HG03378 (cell line): ENCODE data around the gene HCAR3.
"Not testable (repeated sequence)": the region's sequence is repeated elsewhere in the genome, so short reads cannot be mapped to it uniquely, and the experiment has no call there.

Experiments used
- ATAC-seq: cut with Tn5 transposase; IDR thresholded peaks from one replicate; pipeline ENCODE4 v1.9.1; 2021; ENCODE audit warnings: mild to moderate bottlenecking, moderate library complexity; ENCODE audit not compliant: unreplicated experiment

The HCAR3 gene

DNA sequence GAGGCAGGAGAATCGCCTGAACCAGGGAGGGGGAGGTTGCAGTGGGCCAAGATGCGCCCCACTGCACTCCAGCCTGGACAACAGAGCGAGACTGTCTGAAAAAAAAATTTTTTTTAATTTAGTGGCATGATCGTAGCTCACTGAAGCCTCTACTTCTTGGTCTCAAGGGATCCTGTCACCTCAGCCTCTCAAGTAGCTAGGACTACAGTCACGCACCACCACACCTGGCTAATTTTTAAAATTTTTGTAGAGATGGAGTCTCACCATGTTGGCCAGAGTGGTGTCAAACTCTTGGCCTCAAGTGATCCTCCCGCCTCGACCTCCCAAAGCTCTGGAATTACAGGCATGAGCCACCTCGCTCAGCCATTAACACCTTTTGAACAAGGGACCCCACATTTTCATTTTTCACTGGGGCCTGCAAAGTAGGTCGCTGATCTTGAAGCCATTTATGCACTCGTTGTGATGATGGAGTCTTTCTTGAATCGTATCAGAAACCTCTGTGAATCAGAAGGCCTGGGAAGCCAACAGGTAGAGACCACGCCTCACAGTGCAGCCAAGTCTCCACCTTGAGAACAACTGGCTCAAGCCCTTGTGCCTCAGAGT is 8.1 kb upstream of the HCAR3 start:
- peak; percentile 41 for ATAC-seq

DNA sequence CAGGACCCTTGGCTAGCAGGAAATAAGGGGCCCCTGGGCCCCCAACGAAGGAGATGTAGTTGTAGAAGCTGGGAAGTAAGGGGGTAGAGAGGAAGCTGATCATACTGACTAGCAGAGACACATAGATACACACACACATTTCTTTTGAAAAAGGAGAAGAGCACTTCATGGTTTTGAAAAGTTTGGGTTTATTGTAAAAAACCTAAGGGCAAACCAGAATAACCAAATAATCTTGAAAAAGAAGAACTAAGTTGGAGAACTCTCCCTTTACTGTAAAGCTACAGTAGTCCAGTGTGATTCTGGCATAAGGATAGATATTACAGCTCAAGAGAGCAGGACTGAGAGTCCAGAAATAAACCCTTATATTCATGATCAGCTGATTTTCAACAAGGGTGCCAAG is 5.8 kb upstream of the HCAR3 start:
- ATAC-seq, result no peak

DNA sequence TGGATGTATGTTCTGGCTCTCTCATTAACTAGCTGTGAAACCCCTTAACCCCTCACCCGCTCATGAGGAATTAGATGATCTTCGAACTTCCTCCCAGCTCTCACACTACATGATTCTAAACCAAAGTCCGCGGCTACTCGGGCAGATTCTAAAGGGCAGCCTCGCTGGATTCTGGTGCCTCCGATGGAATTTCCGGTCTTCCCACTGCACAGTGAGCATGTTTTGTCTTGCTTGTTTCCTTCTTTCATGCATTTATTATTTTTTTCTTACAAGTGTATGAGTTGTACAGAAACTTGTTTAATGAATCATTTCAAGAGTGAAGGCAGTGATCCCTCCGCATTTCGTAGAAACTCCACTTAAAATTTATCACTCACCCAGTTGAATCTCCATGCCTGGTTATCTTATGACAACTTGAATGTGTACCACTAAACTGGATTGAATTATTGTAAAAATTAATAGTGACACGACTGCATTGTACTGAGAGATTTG is 4.5 kb upstream of the HCAR3 start:
- no peak for ATAC-seq

DNA sequence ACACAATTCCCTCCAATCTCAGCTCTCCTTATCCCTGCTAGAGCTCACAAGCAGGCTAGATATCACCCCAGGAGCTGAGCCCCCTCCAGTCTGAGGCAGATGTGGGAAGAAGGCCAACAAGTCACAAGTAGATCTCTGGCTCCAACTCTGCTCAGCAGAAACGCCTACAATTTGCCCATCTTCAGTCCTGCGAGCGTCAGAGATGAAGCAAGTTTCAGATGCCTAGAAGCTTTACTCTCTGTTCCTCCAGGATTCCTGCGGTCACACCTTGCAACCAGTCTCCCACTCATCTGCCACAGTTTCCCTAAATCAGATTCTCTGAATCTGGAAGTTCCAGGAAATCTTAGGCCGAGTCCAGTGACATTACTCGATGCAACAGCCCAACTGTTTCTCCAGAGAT is 1.4 kb downstream of the HCAR3 start:
- not testable (repeated sequence) for ATAC-seq

DNA sequence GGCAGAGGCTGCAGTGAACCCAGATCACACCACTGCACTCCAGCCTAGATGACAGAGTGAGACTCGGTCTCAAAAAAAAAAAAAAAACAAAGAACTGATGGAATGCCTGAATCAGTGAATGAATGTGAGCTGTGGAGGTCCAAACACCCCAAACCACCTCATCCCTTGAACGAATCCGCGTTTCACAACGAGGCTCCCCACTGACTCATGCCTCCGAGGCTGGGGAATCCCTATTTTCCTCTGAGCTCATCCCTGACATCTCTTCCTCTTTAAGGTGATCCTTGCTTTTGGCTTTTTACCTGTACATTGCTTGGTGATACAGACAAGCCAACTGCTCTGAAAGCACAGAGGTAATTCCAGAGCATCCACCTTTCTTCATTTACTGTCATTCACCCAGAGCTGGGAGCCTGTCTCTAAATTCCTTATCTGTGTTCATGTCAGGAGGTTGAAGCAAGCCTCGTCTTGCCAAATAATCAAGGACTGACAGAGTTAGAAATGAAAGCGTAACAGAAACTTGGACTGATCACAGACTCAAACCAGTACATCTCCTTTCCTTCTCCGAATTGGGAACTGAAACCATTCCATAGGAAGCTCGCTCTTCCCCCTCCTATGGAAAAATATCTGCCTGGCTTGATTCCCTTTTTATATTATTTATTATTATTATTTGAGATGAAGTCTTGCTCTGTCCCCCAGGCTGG is 3.0 kb downstream of the HCAR3 start:
- not testable (repeated sequence) for ATAC-seq

DNA sequence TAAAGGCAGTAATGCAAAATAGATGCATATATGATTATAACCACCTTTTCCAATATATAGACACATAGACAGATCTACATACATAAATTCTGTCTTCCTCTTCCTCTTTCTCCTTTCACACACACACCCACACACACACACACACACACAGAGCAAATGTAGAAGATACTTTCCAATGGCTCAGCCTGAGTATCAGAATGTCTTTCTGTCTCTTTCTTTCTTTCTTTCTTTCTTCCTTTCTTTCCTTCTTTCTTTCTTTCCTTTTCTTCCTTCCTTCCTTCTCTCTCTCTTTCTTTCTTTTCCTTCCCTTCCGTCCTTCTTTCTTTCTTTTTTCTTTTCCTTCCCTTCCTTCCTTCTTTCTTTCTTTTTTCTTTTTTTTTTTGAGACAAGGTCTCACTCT is 5.3 kb downstream of the HCAR3 start:
- not testable (repeated sequence) for ATAC-seq

DNA sequence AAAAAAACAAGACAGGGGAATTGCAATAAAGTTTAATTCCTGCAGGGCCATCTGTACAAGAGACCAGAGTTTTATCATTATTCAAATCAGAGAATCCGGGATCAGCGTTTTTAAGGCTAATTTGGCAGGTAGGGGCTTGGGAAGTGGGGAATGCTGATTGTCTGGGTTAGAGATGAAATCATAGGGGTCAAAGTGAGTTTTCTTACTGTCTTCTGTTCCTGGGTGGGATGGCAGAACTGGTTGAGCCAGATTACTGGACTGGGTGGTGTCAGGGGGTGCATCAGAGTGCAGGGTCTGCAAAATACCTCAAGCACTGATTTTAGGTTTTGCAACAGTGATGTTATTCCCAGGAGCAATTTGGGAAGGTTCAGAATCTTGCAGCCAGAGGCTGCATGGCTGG is 6.3 kb downstream of the HCAR3 start:
- not testable (repeated sequence) for ATAC-seq

DNA sequence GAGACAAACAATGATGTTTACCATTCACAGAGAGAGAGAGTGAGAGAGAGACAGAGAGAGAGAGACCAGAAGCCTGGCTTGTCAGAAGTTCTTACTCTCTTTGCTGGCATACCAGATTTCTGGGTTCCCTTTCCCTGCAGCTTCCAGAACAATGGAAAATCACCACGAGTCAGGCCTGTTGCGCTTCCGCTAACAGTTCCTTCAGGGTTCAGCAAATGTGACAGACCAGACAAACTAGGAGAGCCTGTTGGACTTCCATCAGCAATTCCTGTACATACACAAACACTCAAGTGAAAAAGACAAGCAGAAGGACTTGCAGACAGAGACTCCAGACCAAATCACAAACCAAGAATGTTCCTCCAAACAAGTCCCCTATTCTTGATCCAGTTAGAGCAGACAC is 7.3 kb downstream of the HCAR3 start:
- ATAC-seq, result not testable (repeated sequence)

DNA sequence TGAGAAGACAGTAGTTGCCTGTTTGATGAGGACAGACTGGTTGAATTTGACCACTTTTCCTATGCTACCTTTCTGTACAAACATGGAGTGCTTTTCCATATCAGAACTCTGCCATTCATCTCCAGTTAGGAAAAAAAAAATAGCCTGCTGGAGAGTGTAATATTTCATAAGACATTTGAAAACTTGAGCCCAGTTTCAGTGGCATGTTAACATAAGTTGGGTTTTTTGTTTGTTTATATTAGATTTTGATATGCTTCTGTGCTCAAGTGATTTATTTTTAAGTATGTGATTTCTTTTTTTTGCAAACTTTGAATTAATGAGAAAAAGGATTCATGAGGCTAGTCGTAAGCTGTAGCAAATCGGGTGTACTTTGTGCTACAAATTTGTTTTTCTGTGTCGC is 12.8 kb downstream of the HCAR3 start:
- not testable (repeated sequence) for ATAC-seq

DNA sequence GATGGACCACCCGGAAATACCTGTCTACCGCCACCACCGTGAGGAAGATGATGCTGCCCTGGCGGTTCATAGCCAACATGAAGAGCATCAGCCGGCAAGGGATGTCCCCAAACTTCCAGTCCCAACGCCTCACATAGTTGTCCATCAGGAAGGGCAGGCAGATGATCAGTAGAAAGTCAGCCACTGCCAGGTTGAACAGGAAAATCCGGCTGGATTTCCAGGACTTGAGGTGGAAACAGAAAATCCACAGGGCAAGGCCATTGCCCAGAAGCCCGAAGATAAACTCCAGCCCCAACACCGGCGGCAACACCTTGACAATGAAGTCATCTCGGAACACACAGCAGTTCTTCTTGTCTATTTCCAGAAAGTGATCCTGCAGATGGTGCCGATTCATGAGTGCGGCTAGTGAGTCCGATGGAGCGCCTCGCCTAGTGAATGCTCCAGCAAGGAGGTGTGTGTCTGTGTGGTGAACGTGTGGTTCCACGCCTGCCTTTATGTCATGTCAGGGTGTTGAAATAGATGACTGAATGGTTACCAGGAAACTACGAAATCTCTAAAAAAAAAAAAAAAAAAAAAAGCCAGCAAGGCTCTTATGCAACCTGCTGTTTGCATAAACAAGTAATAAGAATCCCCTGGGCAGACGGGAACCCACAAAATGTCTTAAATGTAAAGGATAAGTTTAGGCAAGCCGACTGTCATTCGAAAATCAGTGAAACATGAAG is 13.6 kb downstream of the HCAR3 start, which contains the start of gene HCAR2:
TSS of gene HCAR2 (minus strand) at position 468 of the 722 bp plus-strand sequence. CDS start at position 394, 74 bp downstream.
- not testable (repeated sequence) for ATAC-seq

DNA sequence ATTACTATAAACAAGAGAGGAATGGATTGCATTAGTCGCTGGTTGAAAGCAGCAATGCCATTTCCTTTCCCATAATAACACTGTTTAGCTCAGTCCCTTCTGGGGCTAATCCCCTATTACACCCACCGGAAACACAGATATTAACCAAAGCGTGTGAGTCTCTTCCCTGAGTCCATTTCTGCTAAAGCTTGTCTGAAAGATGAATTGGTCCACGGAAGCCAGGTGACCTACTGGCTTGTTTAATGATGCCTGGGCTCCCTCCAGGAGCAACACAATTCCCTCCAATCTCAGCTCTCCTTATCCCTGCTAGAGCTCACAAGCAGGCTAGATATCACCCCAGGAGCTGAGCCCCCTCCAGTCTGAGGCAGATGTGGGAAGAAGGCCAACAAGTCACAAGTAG is 15.1 kb downstream of the HCAR3 start:
- ATAC-seq, result not testable (repeated sequence)

DNA sequence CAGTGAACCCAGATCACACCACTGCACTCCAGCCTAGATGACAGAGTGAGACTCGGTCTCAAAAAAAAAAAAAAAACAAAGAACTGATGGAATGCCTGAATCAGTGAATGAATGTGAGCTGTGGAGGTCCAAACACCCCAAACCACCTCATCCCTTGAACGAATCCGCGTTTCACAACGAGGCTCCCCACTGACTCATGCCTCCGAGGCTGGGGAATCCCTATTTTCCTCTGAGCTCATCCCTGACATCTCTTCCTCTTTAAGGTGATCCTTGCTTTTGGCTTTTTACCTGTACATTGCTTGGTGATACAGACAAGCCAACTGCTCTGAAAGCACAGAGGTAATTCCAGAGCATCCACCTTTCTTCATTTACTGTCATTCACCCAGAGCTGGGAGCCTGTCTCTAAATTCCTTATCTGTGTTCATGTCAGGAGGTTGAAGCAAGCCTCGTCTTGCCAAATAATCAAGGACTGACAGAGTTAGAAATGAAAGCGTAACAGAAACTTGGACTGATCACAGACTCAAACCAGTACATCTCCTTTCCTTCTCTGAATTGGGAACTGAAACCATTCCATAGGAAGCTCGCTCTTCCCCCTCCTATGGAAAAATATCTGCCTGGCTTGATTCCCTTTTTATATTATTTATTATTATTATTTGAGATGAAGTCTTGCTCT is 16.4 kb downstream of the HCAR3 start:
- ATAC-seq, result not testable (repeated sequence)

DNA sequence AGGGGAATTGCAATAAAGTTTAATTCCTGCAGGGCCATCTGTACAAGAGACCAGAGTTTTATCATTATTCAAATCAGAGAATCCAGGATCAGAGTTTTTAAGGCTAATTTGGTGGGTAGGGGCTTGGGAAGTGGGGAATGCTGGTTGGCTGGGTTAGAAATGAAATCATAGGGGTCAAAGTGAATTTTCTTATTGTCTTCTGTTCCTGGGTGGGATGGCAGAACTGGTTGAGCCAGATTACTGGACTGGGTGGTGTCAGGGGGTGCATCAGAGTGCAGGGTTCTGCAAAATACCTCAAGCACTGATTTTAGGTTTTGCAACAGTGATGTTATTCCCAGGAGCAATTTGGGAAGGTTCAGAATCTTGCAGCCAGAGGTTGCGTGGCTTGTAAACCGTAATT is 19.7 kb downstream of the HCAR3 start:
- not testable (repeated sequence) for ATAC-seq

DNA sequence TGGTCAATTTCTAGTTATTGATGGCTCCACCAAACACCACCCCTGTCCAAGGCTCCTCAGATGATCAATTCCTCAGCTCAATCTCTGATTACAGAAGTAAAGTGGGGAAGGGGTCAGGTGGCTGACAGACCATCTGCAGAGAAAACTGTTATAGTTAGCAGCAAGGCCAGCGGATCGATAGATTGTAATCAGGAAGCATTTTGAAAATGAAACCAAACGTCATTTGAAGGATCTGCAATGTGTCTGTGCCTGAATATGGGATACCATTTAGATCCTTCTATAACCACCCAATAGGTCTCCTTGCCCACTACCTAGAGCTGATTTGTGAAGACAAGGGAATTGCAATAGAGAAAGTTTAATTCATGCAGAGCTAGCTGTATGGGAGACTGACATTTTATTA is 25.0 kb downstream of the HCAR3 start:
- no peak for ATAC-seq

DNA sequence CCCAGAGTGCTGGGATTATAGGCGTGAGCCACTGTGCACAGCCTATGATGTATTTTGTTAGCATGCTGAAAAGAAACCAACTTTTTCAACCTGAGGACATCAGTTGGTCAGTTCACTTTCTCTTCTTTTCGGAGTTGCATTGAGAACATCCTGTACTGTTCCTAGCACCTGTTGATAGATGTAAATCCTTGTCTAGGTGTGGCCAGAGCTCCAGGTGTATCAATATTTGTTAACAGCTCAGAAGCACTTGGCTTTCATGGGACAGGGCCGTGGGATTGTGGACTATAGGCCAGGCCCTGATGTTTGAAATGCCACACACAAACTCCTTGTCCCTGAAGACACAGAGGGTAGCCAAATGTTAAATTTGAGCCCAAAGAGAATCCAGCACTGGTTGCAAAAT is 28.3 kb downstream of the HCAR3 start:
- ATAC-seq, result no peak

DNA sequence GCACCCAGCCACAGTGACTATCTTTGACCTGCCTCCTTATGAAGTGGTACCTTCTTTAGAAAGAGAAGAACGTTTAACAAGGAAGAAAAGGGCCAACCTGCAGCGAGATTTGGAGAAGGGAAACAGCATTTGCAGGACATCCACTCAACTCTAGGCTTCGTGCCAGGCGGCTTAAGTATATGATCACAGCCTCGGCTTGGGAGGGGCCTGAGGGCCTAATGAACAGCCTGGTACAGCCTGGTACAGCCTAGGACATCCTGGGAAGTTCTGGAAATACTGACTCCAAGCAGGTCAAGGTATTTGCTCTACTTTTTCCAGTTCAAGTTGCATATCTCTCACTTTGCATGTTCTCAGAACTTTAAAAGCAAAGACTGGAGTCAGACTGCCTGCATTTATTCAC is 29.5 kb downstream of the HCAR3 start:
- ATAC-seq, result no peak

DNA sequence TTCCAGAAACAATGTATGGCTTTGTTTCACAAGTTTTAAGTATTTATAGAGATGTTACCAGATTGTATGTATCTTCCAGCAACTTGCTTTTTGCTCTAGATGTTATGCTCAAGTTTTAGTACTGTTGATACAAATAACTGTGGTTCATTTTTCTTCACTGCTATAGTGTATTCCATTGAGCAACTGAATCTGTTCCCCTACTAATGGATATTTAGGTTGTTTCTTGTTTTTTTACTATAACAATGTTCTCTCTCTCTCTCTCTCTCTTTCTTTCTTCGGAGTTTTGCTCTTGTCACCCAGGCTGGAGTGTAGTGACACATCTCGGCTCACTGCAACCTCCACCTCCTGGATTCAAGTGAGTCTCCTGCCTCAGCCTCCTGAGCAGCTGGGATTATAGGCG is 30.1 kb downstream of the HCAR3 start:
- ATAC-seq, result no peak

DNA sequence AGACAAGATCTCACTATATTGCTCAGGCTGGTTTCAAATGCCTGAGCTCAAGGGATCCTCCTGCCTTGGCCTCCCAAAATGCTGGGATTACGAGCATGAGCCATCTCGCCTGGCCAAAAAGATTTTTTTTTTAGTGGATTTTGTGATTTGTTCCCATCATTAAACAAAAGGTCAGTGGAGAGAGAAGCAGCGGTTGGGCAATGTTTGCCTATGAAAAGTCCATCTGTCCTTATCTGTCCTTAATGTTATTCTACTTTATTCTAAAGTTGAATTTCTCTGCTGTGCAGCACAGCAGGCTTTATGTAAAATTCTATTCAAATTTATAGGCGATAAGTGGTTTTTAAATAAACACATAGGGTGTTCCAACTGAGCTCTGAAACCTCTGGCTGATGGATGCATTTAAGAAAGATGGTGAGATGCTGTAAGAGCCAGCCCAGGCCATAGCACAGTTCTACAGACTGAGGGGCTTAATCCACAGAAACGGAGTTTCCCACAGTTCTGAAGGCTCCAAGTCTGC is 32.3 kb downstream of the HCAR3 start:
- ATAC-seq, result no peak

DNA sequence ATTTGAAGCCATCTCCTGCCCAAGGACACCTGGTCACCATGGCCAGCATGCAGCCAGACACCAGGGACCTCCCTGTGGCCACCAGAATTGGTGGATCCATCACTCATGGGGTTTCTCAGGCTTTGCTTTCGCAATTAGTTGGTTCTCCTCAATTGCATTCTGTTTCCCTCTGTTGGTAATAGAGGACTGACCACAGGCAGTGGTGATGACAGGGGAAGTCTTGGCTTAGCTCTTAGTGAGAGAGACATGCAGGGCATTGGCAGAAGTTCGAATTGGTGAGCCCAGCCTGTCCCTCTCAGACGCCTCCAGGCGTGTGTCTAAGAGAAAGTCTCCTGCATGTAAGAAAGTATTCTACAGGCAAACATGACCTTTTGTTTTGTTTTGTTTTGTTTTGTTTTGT is 34.8 kb downstream of the HCAR3 start:
- ATAC-seq, result no peak

DNA sequence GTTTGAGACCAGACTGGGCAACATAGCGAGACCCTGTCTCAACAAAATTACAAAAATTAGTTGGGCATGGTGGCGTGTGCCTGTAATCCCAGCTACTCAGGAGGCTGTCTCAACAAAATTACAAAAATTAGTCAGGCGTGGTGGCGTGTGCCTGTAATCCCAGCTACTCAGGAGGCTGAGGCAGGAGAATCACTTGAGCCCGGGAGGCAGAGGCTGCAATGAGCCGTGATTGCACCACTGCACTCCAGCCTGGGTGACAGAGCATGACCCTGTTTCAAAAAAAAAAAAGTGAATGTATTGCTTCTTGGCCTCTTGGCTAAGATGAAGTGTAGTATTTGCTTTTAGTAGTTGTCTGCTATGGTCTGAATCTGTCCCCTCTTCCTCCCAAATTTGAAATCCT is 35.6 kb downstream of the HCAR3 start:
- ATAC-seq, result not testable (repeated sequence)

DNA sequence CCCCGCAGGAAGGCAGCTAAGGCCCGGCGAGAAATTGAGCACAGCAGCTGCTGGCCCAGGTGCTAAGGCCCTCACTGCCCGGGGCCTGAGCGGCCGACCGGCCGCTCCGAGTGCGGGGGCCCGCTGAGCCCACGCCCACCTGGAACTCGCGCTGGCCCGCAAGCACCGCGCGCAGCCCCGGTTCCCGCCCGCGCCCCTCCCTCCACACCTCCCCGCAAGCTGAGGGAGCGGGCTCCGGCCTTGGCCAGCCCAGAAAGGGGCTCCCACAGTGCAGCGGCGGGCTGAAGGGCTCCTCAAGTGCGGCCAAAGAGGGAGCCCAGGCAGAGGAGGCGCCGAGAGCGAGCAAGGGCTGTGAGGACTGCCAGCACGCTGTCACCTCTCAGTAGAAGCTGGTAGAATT is 39.8 kb downstream of the HCAR3 start:
- not testable (repeated sequence) for ATAC-seq
